GM18907 (cell line): ENCODE results near the gene CHCHD6.

Experiments
- ATAC-seq: cut with Tn5 transposase; IDR thresholded peaks from one replicate; pipeline ENCODE4 v1.9.1; 2021; ENCODE audit warnings: mild to moderate bottlenecking, moderate library complexity; ENCODE audit not compliant: unreplicated experiment

CHCHD6 gene

GRCh38 chr3:127000761-127001160 lies 296.7 kb downstream of the CHCHD6 start:
- no peak for ATAC-seq

GRCh38 chr3:127001486-127002194 lies 297.6 kb downstream of the CHCHD6 start:
- ATAC-seq, result no peak

GRCh38 chr3:127002195-127003174 lies 298.4 kb downstream of the CHCHD6 start:
- ATAC-seq, result no peak

GRCh38 chr3:127003175-127003555 lies 299.1 kb downstream of the CHCHD6 start:
- ATAC-seq, result no peak

GRCh38 chr3:127003601-127004280 lies 299.7 kb downstream of the CHCHD6 start:
- no peak for ATAC-seq

GRCh38 chr3:127004641-127005397 lies 300.8 kb downstream of the CHCHD6 start:
- ATAC-seq, result no peak

- no peak for ATAC-seq
Measured at GRCh38 chr3:127005864-127006500, 301.9 kb downstream of the CHCHD6 start.

GRCh38 chr3:127006781-127007436 lies 302.9 kb downstream of the CHCHD6 start:
- ATAC-seq, result no peak

- no peak for ATAC-seq
Measured at GRCh38 chr3:127008236-127008635, 304.2 kb downstream of the CHCHD6 start.

- ATAC-seq, result no peak
Measured at GRCh38 chr3:127009531-127009930, 305.5 kb downstream of the CHCHD6 start.
